GM18873 (cell line): Measurements from ENCODE around the gene RASL12.

Experiments used
- ATAC-seq: cut with Tn5 transposase; IDR thresholded peaks from one replicate; pipeline ENCODE4 v1.9.1; 2021; ENCODE audit warnings: mild to moderate bottlenecking, moderate library complexity, moderate number of reproducible peaks; ENCODE audit not compliant: unreplicated experiment, low FRiP score

Gene RASL12

GRCh38 chr15:65092911-65093792 lies 25.4 kb upstream of the RASL12 start:
- no peak for ATAC-seq

DNA sequence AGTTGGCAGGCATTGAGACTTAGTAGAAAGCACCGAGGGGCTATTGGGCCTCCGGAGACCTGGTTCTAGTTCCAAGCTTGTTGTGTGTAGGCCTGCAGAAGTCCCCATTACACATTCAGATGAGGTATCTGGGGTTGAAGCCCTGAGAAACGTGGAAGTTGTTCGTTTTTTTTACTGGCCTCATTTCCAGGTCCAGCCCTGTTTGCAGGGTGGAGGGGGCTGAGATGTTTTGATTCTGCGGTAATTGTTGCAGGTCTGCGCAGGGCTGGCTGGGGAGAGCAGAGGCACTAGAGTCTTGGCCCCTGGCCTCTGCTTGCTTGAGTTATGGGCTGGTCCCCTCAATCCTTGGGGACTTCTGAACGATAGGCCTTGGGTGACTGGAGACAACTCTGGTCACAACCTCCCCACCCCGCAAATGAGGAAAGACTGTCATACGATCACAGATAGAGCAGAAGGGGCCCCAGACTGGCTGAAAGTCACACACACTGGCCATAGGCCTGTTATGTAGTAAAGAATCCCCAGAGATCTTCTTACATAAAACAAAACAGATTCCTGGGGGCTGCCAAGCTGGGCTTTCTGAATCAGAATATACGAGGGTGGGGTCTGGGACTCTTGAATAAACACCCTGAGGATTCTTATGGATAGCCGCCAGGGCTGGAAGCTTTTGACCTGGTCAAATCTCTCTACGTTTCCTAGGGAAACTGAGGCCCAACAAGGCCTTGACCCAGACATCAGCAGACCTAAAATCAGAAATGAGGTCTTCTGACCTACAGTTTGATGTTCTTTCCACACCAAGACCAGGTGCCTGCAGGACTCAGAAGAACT lies 24.4 kb upstream of the RASL12 start:
- ATAC-seq = no peak

DNA sequence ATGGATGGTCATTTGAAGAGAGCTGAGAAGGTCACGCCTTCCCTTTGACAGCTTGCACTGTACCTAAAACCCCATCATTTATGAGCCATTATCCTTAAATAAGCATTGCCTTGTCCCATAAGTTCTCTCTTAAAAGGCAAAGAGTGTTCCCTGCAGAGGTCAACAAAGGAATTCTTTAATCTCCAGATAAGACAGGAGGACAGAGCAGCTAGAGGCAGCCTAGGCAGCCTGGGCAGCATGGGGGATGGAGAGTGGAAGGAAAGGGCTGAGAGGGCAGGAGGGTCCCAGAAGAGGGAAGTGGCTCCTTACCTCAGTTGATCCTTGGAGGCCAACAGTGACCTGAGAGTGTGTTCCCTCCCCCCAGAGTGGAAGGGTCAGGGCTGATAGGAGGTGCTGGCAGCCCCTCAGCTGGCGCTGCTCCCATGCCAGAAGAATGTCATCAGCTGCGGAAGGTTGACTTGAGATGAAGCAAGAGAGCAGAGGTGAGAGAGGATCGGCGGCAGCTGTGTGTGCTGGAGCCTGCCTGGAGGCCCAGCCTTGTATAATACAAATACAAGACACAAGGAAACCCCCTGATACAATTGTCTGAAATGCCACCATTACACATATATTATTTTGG lies 21.5 kb upstream of the RASL12 start:
- no peak for ATAC-seq

- no peak for ATAC-seq
Observed at GRCh38 chr15:65088643-65089021, 20.8 kb upstream of the RASL12 start.

DNA sequence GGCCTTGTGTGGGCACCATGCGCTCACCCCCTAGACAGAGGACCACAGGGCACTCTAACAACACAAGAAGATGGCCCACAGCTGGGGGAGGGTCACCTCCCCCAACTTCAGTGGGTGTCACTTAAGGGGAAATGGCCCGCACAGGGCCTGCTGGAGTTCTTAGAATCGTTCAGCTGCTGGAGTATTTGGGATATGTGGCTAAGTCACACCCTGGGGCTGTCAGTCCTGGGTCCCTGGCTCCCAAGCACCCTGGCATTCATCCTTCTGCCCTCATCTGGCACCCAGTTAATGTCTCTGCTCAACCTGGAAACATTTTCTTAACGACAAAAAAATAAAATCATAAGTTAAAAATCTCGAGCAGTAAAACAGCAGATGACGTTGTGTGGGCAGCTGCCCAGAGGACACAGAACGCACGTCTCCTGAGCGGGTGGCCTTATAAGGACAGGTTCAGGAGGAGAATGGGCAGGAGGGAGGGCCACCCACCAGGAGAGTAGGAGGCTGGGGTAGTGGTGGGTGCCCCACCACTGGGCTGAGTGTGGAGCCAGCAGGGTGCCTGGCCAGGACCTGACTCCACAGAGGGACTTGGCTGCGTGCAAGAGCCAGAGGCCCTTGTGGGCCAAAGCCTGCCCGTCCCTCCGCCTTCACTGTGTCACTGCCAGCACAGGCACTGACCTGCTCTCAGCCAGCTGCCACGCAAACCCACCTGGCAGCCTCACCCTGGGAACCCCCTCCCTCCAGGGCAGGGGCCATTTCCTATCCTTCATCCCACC lies 20.3 kb upstream of the RASL12 start:
- no peak for ATAC-seq

DNA sequence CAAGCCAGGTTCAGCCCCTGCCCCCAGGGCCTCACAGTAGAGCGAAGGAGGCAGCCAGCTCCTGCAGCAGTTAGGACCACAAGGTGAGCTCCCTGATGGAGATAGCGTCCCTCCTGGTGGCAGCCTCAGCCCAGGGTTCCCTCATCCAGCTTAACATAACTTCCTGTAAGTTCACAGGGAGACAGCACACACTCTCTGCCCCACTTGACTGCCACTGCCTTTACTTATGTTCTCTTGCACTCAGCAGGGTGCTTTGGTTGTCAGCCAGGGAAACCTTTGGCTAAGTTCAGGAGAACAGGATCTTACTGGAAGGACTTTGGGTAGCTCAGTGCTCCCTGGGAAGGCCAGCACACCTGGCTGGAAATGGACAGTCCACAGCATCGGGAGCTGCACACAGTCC lies 19.6 kb upstream of the RASL12 start:
- ATAC-seq = no peak

DNA sequence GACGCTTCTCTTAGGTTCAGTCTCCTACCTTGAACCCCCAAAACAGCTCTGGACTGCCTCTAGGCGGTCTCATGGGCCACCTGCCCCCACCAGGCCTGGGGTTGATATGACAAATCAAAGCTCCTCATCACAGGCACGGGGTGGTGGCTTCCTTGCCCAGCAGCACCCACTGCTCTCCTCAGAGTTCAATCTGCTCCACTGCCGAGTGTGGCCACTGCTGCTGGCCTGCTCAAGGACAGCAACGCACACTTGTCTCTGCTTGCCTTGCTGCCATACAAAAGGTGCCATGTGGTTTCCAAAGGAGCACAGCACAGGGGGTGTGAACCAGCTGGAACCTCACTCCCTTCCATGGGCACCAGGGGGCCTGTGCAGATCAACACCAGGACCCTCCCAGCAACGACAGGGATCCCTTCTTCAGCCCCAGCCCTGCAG lies 18.9 kb upstream of the RASL12 start:
- no peak for ATAC-seq

DNA sequence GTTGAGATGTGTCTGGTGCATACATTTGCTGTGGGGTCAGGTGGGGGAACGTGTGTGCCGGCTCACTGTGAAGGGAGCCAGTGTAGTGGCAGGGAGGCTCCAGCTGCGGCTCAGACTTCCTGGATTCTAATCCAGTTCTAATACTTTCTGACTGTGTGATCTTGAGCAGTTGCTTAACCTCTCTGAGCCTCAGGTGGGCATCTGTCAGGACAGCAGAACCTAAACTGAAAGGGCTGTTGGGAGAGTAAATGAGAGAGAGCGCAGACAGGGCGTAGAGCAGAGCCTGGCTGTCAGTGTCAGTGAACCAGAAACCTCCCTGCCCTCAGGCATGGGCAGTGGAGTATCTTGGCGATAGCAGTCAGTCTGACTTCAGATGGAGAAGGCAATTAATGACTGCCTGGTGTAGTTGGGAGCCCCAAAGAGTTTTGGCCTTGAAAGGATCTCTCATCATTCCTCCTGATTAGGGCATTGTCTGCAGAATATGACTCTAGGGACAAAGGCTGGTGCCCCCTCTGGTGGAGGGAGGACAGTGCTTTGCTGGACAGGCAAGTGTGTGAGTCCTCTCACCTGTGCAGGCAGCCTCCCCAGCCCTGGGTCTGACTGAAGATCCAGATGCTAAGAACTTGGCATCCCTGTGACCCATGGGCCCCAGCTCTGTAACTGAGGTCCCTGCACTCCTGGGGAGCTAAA lies 18.3 kb upstream of the RASL12 start:
- ATAC-seq = no peak

DNA sequence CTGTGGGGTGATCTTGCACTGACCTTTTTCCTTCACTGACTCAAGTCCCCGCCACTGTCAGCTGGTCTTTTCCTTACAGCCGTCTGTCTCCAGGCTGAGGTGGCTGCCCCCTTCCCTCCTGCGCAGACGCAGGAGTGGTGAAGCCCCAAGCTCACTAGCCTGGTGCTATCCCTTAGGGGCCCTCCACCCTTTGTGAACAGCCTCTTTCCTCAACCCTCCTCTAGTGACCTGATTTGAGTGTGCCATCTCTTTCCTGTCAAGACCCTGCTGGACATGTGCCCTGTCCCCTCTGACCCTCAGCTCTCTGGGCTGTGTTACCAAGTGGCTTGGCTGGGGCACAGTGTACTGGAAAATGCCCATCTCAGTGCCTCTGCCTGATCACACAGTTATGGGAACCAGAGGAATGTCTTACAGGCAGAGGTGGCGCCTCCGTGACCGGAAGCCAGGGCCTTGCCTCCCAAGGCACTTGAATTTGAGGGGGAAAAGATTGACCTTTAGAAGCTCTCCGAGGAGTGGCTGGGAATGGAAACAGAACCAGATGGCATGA lies 17.5 kb upstream of the RASL12 start:
- no peak for ATAC-seq

DNA sequence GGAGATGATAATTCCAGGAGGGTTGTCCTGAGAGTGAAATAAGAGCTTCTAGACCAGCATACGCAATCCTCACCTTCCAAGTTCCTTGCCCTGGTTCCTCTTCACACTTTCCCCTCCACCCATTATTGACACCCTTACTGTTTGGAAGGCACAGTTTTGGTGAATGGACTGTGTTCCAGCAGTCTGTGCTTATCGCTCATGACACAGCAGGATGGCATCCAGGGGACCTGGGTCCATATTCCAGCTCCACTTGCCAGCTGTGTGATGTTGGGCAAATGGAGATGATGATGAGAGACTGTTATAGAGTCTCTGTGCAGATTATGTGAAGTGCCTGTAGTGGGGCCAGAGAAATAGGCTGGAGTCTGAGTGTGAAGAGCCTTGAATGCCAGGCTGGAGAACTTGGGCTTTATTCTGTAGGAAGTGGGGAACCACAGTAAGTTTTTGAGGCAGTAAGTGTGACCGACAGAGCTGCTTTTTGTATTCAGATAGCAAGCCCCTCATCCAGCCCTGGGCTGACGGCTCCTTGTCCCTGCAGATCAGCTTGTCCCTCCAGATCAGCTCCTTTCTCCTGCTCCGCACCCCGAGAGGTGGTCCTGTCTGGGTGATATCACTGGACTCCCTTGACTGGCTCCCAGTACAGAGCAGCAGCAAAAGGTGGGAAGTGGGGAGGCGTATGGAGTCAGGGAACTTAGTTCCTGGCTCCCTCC lies 16.9 kb upstream of the RASL12 start:
- no peak for ATAC-seq

GRCh38 chr15:65083262-65083701 lies 15.5 kb upstream of the RASL12 start:
- ATAC-seq = no peak

- no peak for ATAC-seq
Observed at GRCh38 chr15:65082303-65082953, 14.6 kb upstream of the RASL12 start.

DNA sequence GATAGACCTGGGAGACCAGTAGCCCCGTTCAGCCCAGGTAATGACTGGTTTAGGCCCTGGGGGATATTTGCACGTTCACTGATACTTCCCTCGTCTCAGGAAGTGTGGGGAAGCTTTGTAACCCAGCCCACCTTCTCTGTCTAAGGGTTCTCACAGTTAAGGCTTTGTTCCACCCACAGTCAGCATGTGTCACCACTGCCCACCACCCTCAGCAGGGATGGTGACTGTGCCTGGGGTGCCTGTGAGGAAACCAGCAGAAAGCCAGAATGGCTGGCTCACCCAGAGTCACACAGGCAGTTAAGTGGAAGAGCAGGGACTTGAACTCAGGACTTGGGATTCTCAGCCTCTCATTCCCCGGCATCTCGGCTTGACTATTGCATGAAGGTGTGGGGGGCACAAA lies 14.0 kb upstream of the RASL12 start:
- ATAC-seq = no peak

GRCh38 chr15:65081270-65081669 lies 13.5 kb upstream of the RASL12 start:
- no peak for ATAC-seq

DNA sequence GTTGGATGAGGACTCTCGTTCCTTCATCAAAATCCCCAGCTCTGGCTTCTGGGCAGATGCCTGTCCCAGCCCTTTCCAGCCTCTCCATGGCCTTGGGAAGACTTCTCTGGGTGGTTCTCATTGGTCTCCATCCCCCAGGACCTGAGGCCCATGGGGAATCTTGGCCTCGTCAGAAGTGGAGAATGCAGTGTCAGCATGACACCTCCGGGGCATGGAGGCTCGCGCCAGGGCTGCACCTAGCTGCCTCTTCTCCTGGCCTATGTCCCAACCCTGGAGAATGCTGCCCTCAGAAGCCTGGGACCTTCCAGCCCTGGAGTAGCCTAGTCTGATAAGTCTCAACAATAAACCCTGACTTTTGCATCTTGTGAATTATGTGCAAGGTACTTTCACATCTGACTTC lies 11.8 kb upstream of the RASL12 start:
- no peak for ATAC-seq

GRCh38 chr15:65077981-65078352 lies 10.2 kb upstream of the RASL12 start:
- ATAC-seq = no peak

DNA sequence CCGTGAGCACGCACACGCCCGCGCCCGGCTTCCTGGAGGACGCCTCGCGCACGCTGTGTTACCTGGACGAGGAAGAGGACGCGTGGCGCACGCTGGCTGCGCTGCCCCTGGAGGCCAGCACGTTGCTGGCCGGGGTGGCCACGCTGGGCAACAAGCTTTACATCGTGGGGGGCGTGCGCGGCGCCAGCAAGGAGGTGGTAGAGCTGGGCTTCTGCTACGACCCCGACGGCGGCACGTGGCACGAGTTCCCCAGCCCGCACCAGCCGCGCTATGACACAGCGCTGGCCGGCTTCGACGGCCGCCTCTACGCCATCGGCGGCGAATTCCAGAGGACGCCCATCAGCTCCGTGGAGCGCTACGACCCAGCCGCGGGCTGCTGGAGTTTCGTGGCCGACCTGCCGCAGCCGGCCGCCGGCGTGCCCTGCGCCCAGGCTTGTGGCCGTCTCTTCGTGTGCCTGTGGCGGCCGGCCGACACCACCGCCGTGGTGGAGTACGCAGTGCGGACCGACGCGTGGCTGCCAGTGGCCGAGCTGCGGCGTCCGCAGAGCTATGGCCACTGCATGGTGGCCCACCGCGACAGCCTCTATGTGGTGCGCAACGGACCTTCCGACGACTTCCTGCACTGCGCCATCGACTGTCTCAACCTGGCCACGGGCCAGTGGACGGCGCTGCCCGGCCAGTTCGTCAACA lies 9.6 kb upstream of the RASL12 start:
- ATAC-seq = no peak
